ENCODE measurements around the gene CDH4. TPM values are rescaled to one million over a fixed set of nuclear protein-coding genes. Genes with fewer than 3 reads are reported as not detected.

The CDH4 gene
- total RNA-seq, 1 donor from 2014 or later, result not detected

- DNase-seq (ENCODE audit: low spot score), result no peak
Measured at GRCh38 chr20:61551401-61551800, 299.3 kb downstream of the CDH4 start.

GRCh38 chr20:61554617-61555016, 302.6 kb downstream of the CDH4 start:
- DNase-seq (ENCODE audit: low spot score), result no peak

- DNase-seq (ENCODE audit: low spot score), result no peak
Measured at GRCh38 chr20:61555566-61555965, 303.5 kb downstream of the CDH4 start.

- no peak for DNase-seq (ENCODE audit: low spot score)
Measured at GRCh38 chr20:61556111-61556510, 304.1 kb downstream of the CDH4 start.

GRCh38 chr20:61556673-61557072, 304.6 kb downstream of the CDH4 start:
- no peak for DNase-seq (ENCODE audit: low spot score)

- DNase-seq (ENCODE audit: low spot score), result no peak
Measured at GRCh38 chr20:61557621-61558020, 305.6 kb downstream of the CDH4 start.

GRCh38 chr20:61558726-61559125, 306.7 kb downstream of the CDH4 start:
- no peak for DNase-seq (ENCODE audit: low spot score)

- no peak for DNase-seq (ENCODE audit: low spot score)
Measured at GRCh38 chr20:61559706-61560315, 307.8 kb downstream of the CDH4 start.

GRCh38 chr20:61560361-61560853, 308.3 kb downstream of the CDH4 start:
- DNase-seq (ENCODE audit: low spot score), result no peak

- no peak for DNase-seq (ENCODE audit: low spot score)
Measured at GRCh38 chr20:61561111-61561830, 309.2 kb downstream of the CDH4 start.

- no peak for DNase-seq (ENCODE audit: low spot score)
Measured at GRCh38 chr20:61562491-61562890, 310.4 kb downstream of the CDH4 start.

GRCh38 chr20:61562897-61563504, 310.9 kb downstream of the CDH4 start:
- no peak for DNase-seq (ENCODE audit: low spot score)

GRCh38 chr20:61564628-61565027, 312.6 kb downstream of the CDH4 start:
- no peak for DNase-seq (ENCODE audit: low spot score)

- DNase-seq (ENCODE audit: low spot score), result no peak
Measured at GRCh38 chr20:61565791-61566190, 313.7 kb downstream of the CDH4 start.

GRCh38 chr20:61566691-61567090, 314.6 kb downstream of the CDH4 start:
- no peak for DNase-seq (ENCODE audit: low spot score)

GRCh38 chr20:61567204-61567603, 315.1 kb downstream of the CDH4 start:
- DNase-seq (ENCODE audit: low spot score), result no peak

- DNase-seq (ENCODE audit: low spot score), result no peak
Measured at GRCh38 chr20:61569825-61570224, 317.8 kb downstream of the CDH4 start.

GRCh38 chr20:61570646-61571195, 318.7 kb downstream of the CDH4 start:
- no peak for DNase-seq (ENCODE audit: low spot score)

GRCh38 chr20:61571221-61571620, 319.2 kb downstream of the CDH4 start:
- DNase-seq (ENCODE audit: low spot score), result no peak

- no peak for DNase-seq (ENCODE audit: low spot score)
Measured at GRCh38 chr20:61571916-61572711, 320.1 kb downstream of the CDH4 start.

- no peak for DNase-seq (ENCODE audit: low spot score)
Measured at GRCh38 chr20:61572789-61573188, 320.7 kb downstream of the CDH4 start.

Data from mesenteric fat pad (tissue), 1 donor.